Heart right ventricle (tissue), 16 donors: ENCODE measurements around the gene BRF1. TPM values are rescaled to one million over a fixed set of nuclear protein-coding genes. Genes with fewer than 3 reads are reported as not detected.

Experiments used
- ATAC-seq, 8 donors: fragments of 200-7000 bp; cut with Tn5 transposase; one replicate each; pipeline ENCODE4 v1.9.1; 2020; ENCODE audit warnings: mild to moderate bottlenecking in 8 of 8, moderate library complexity in 8 of 8, moderate number of reproducible peaks in 1 of 8
- DNase-seq, 2 donors: peaks; one replicate each; pipeline ENCODE4 v3.0.0-alpha.2; 2020
- H3K27ac ChIP-seq, 10 donors: fragments of 200-600 bp; sonication (generic) in 2 of 10; one replicate each; pipeline versions ENCODE4 v1.5.0 to v1.8.0; 2020 to 2022; ENCODE audit warnings: mild to moderate bottlenecking in 3 of 10
- H3K27me3 ChIP-seq, 7 donors: fragments of 200-600 bp; one replicate each; pipeline ENCODE4 v1.8.0; 2021 to 2022; ENCODE audit warnings: mild to moderate bottlenecking in 2 of 7
- H3K36me3 ChIP-seq, 9 donors: fragments of 200-600 bp; sonication (generic) in 1 of 9; one replicate each; pipeline versions ENCODE4 v1.5.0 to v1.8.0; 2020 to 2022; ENCODE audit warnings: mild to moderate bottlenecking in 2 of 9
- H3K4me1 ChIP-seq, 9 donors: fragments of 200-600 bp; sonication (generic) in 1 of 9; one replicate each; pipeline versions ENCODE4 v1.5.0 to v1.8.0; 2020 to 2022; ENCODE audit warnings: mild to moderate bottlenecking in 4 of 9
- H3K4me3 ChIP-seq, 10 donors: fragments of 200-600 bp; sonication (generic) in 2 of 10; one replicate each; pipeline versions ENCODE4 v1.5.0 to v1.8.0; 2020 to 2022; ENCODE audit warnings: mild to moderate bottlenecking in 7 of 10, moderate library complexity in 2 of 10
- H3K9me3 ChIP-seq, 11 donors: fragments of 200-600 bp in 10 of 11; sonication (generic) in 2 of 11; one replicate each; pipeline versions ENCODE4 v1.5.0 to v1.8.0; 2013 to 2022; ENCODE audit warnings: mild to moderate bottlenecking in 2 of 11, control low read depth in 1 of 11, moderate library complexity in 1 of 11
- WGBS, 2 donors: extraction: QIAGEN DNeasy Blood & Tissue Kit; methylation state at CpG; one replicate each; pipeline ENCODE4 v1.1.7; 2013; ENCODE audit warnings: inconsistent platforms in 1 of 2; 5-methylcytosine and 5-hydroxymethylcytosine counted together
- intact Hi-C, 10 donors: fragments of 100-400 bp; cut with DNase I; formaldehyde crosslinking; loops; one replicate each; pipeline versions ENCODE4 v1.11.1 to v1.14.2; 2022
- polyA plus RNA-seq, 2 donors: library from polyadenylated mRNA; stranded (reverse); fragments of 200-250 nt; gene quantifications; one replicate each; pipeline ENCODE4 v1.2.3, GENCODE V29; 2013
- total RNA-seq, 10 donors: library from RNA; stranded (reverse); fragmentation: NEBNext Ultra II Directional in 3 of 10; extraction: Animal tissue kit (Norgen Biotek cat#: 25700) in 3 of 10; gene quantifications; one replicate each; pipeline versions ENCODE4 v1.2.1 to v1.2.4, GENCODE V29; 2021 to 2023
- TF ChIP-seq, protein P1 (sequence below), 9 donors: fragments of 200-600 bp; sonication (generic) in 2 of 9; IDR thresholded peaks; one replicate each; pipeline versions ENCODE4 v1.5.0 to v1.8.0; 2021 to 2022; ENCODE audit warnings: antibody characterized with exemption in 9 of 9, mild to moderate bottlenecking in 5 of 9, moderate library complexity in 1 of 9
- donor health status: Arrhythmogenic right ventricular cardiomyopathy.
- donor health status: ischemic (EF 13 %, LVEDD 7.1; RV severe dilation, severe dysfunction).
- donor health status: healthy with polysubstance abuse.
- donor health status: DM: no; HTN: yes; CAD: no.
- donor health status: DM: no; HTN: no; CAD: no.
- donor health status: ischemic (EF 25% LVEDD 6.9; RV normal size, moderate dysfunction).
- donor health status: ischemic (EF 25% LVEDD 5.7; RV mildly dilated, moderate dysfunction).
- donor health status: healthy.
- donor health status: DM: yes; HTN: yes; CAD: no.
- donor health status: Ischemic cardiomyopathy.
- donor health status: ischemic (EF 35%, LVEDD 5.7; RV mildly dilated, moderate dysfunction).
- donor health status: nonischemic (EF 11% LVEDD 7.7; RV severe dilation, severe dysfunction).
- donor health status: DM: yes; HTN: yes; CAD: no.
- donor health status: PGD.
- donor health status: ischemic (EF 29% LVEDD 5.4; RV normal size, mild dysfunction).
- donor health status: nonischemic (EF 23%, LVEDD 6.1; RV moderate dilation, normal function).

The BRF1 gene
- total and polyA plus RNA-seq, 12 donors = 12.7 to 30.8 (median 16.2) TPM

- H3K36me3 ChIP-seq = no peaks in the 10 kb centered on the region
- DNase-seq (no peak), ATAC-seq (no peak)
- TF ChIP-seq, protein P1, sequence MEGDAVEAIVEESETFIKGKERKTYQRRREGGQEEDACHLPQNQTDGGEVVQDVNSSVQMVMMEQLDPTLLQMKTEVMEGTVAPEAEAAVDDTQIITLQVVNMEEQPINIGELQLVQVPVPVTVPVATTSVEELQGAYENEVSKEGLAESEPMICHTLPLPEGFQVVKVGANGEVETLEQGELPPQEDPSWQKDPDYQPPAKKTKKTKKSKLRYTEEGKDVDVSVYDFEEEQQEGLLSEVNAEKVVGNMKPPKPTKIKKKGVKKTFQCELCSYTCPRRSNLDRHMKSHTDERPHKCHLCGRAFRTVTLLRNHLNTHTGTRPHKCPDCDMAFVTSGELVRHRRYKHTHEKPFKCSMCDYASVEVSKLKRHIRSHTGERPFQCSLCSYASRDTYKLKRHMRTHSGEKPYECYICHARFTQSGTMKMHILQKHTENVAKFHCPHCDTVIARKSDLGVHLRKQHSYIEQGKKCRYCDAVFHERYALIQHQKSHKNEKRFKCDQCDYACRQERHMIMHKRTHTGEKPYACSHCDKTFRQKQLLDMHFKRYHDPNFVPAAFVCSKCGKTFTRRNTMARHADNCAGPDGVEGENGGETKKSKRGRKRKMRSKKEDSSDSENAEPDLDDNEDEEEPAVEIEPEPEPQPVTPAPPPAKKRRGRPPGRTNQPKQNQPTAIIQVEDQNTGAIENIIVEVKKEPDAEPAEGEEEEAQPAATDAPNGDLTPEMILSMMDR (IDR thresholded peaks at IDR 0.05) = no peak
- peaks cover 22 to 56% (median 38%) of the 10 kb centered on the region in 9 donors for H3K4me1 ChIP-seq
- no peak overlapping the region for H3K4me3 ChIP-seq
- intact Hi-C loops = loop anchor here in 1 of 10 donors (5.0 kb wide), 1 partner anchor 51 kb away; no protein-coding TSS in a partner anchor
- H3K27ac ChIP-seq = peak overlapping the region in 4 of 10 donors; percentile 7 to 44 (median 34)
- 68 to 70% methylated on average over 7 of the region's 7 CpGs for WGBS, 2 donors
- H3K27me3 ChIP-seq = no peaks in the 10 kb centered on the region
- peaks cover 0 to 15% (median 0%) of the 10 kb centered on the region in 11 donors for H3K9me3 ChIP-seq
These were observed 42.4 kb upstream of the BRF1 start for GRCh38 chr14:105343194-105343593.

GRCh38 chr14:105340821-105341733 lies 40.3 kb upstream of the BRF1 start:
- Histone ChIP-seq H3K36me3 (no peaks in the 10 kb centered on the region), H3K4me3 (no peak overlapping the region), H3K4me1 (peaks cover 29 to 69% (median 52%) of the 10 kb centered on the region in 9 donors), H3K27me3 (no peaks in the 10 kb centered on the region), H3K27ac (peak overlapping the region; percentile 10 to 75 (median 50)), H3K9me3 (peaks cover 0 to 15% (median 0%) of the 10 kb centered on the region in 11 donors)
- ATAC-seq = peak in 5 of 8 donors; percentile 15 to 39 (median 21)
- TF ChIP-seq, protein P1 (IDR thresholded peaks at IDR 0.05) = no peak
- DNase-seq = no peak
- 47 to 50% methylated on average over 20 of the region's 20 CpGs for WGBS, 2 donors
- intact Hi-C loops = loop anchor here in 1 of 10 donors (5.0 kb wide), 1 partner anchor 49 kb away; no protein-coding TSS in a partner anchor

- H3K27ac ChIP-seq = peak overlapping the region; percentile 26 to 87 (median 71)
- peaks cover 31 to 87% (median 67%) of the 10 kb centered on the region in 9 donors for H3K4me1 ChIP-seq
- peak; percentile 64 to 81 (median 73) for ATAC-seq
- H3K36me3 ChIP-seq = no peaks in the 10 kb centered on the region
- DNase-seq = peak; percentile 73
- 38 to 41% methylated on average over 18 of the region's 18 CpGs for WGBS, 2 donors
- intact Hi-C loops = loop anchor here in 1 of 10 donors (5.0 kb wide), 1 partner anchor 136 kb away; no protein-coding TSS in a partner anchor
- no peaks in the 10 kb centered on the region for H3K27me3 ChIP-seq
- H3K9me3 ChIP-seq = no peaks in the 10 kb centered on the region
- TF ChIP-seq, protein P1 (IDR thresholded peaks at IDR 0.05) = no peak
- no peak overlapping the region for H3K4me3 ChIP-seq
These were observed 37.4 kb upstream of the BRF1 start for GRCh38 chr14:105337966-105338741.

DNA sequence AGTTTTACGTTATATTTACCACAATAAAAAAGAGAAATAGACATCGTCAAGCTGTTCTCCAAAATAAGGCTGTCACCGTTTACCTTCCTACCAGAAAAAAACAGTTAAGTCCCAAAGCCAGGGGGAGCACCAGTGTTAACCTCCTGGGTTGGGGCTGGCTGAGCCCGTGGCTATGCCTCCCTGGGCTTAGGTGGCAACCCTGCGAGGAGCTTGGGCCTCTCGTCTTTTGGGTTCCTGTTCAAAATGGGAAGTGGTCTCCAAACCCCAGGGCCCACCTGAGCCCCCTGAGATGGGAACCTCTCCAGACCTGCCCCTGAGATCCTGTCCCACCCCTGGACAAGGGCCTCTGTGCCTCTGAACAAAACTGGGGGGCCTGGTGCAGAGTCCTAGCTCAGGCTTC lies 36.6 kb upstream of the BRF1 start:
- 82 to 85% methylated on average over 6 of the region's 6 CpGs for WGBS, 2 donors
- Histone ChIP-seq H3K9me3 (no peaks in the 10 kb centered on the region), H3K36me3 (no peaks in the 10 kb centered on the region), H3K27ac (peak overlapping the region in 9 of 10 donors; percentile 44 to 87 (median 74)), H3K27me3 (no peaks in the 10 kb centered on the region), H3K4me3 (no peak overlapping the region), H3K4me1 (peaks cover 32 to 88% (median 65%) of the 10 kb centered on the region in 9 donors)
- no peak for DNase-seq
- intact Hi-C loops = loop anchor here in 1 of 10 donors (5.0 kb wide), 1 partner anchor 135 kb away; no protein-coding TSS in a partner anchor
- TF ChIP-seq, protein P1 (IDR thresholded peaks at IDR 0.05) = no peak
- no peak for ATAC-seq
